HG03432 (cell line): Measurements from ENCODE around the gene SEZ6.

Source experiments
- ATAC-seq: cut with Tn5 transposase; IDR thresholded peaks from one replicate; pipeline ENCODE4 v1.9.1; 2021; ENCODE audit warnings: mild to moderate bottlenecking, moderate library complexity; ENCODE audit not compliant: unreplicated experiment

Gene SEZ6

DNA sequence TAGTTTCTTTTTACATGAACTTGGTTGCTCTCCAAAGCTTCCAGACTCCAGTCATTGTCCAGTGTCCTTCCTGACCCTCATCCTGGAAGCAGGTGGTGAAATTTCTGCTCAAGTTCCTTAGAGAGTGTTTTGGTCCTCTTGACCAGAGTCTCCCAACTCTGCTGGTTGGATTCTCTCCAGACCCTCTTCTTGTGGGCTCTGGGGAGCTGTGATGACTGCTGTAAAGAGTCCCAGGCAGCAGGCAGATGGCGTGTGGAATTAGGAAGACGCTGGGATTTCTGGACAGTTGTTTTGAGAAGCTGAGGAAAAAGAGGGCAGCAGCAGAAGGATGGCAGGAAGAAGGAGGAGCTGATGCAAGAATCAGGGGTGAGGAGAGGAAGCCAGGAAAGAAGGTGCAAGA is 1.6 kb upstream of the SEZ6 start:
- ATAC-seq: no peak

GRCh38 chr17:29004081-29004692 is 1.6 kb downstream of the SEZ6 start:
- no peak for ATAC-seq

DNA sequence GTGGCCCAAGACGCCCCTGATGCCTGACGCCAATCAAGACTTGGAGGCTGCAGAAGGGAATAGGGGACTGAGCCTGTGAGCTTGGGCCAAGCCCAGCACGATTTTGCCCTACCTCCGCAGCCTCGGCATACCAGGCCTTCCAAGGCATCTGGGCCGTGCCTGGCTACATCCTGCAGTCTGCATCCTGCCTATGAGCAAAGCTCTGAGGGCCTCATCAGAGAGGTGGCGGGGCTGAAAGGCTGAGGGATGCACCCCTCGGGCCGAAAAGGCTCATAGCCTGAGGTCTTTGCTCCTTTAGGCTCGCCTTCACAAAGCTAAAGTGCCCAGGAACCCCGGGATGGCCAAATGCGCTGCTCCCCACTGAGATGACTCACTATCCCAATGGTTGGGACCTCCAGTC is 2.5 kb downstream of the SEZ6 start:
- ATAC-seq: no peak

DNA sequence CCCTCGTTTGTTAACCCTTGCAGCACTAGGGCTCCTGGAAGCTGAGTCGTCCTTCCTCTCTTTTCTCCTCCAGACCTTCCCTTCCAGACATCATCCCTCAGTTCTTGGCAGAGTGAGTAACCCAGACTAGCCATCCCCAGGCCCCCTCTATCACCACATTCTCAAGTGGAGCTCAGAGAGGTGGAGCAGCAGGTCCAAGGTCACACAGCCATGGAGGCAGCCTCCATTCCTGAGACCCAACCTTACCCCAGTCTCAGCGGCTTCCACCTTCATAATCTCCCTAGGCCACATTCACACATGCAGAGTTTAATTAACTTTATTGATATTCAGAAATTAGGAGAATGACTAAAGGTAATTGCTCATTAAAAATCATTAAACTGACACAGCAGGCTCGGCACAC is 3.0 kb downstream of the SEZ6 start:
- no peak for ATAC-seq

DNA sequence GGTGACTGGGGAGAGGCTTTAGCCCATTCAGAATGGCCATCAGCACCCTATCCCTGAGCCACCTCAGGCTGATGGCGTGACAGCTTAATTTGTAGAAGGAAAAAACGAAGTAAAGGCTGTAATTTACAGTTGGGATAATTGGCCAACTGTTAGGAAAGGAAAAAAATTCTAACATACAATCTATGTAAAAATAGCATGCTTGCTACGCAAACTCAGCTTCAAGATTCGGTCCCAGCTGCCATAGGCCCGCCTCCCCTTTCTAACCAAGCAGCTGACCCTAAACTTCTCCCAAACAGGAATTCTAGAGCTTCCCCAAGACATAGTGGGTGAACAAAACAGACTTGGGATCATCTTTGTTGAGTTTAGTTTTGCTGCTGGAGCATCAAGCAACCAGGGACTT is 4.9 kb downstream of the SEZ6 start:
- ATAC-seq: no peak

- no peak for ATAC-seq
These were observed 6.6 kb downstream of the SEZ6 start for GRCh38 chr17:28999206-28999605.

- no peak for ATAC-seq
These were observed 8.0 kb downstream of the SEZ6 start for GRCh38 chr17:28997806-28998205.

- no peak for ATAC-seq
These were observed 9.2 kb downstream of the SEZ6 start for GRCh38 chr17:28996554-28997096.

GRCh38 chr17:28993645-28994426 is 12.0 kb downstream of the SEZ6 start:
- no peak for ATAC-seq

GRCh38 chr17:28992625-28993600 is 12.9 kb downstream of the SEZ6 start:
- ATAC-seq: no peak

GRCh38 chr17:28992185-28992584 is 13.6 kb downstream of the SEZ6 start:
- ATAC-seq: no peak

GRCh38 chr17:28991779-28992178 is 14.1 kb downstream of the SEZ6 start:
- ATAC-seq: no peak

- no peak for ATAC-seq
These were observed 16.8 kb downstream of the SEZ6 start for GRCh38 chr17:28989028-28989427.

DNA sequence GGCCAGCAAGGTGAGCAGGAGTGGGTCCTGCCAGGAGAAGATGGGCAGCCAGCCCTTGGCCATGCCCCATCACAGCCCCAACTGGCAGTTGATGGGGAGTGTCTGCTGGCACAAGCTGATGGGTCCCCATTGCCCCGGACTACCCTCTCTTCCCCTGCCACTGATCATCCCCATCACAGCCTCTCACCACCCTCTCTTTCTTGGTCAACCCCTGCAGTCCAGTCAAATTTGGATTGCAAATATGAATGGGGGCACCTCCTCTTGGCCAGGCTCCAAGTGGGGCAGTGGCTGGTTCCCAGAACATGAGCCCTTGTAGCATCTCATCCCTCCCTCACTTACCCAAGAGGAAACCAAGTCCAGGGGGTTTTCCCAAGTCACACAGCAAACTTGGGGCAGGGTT is 17.4 kb downstream of the SEZ6 start:
- ATAC-seq: no peak

DNA sequence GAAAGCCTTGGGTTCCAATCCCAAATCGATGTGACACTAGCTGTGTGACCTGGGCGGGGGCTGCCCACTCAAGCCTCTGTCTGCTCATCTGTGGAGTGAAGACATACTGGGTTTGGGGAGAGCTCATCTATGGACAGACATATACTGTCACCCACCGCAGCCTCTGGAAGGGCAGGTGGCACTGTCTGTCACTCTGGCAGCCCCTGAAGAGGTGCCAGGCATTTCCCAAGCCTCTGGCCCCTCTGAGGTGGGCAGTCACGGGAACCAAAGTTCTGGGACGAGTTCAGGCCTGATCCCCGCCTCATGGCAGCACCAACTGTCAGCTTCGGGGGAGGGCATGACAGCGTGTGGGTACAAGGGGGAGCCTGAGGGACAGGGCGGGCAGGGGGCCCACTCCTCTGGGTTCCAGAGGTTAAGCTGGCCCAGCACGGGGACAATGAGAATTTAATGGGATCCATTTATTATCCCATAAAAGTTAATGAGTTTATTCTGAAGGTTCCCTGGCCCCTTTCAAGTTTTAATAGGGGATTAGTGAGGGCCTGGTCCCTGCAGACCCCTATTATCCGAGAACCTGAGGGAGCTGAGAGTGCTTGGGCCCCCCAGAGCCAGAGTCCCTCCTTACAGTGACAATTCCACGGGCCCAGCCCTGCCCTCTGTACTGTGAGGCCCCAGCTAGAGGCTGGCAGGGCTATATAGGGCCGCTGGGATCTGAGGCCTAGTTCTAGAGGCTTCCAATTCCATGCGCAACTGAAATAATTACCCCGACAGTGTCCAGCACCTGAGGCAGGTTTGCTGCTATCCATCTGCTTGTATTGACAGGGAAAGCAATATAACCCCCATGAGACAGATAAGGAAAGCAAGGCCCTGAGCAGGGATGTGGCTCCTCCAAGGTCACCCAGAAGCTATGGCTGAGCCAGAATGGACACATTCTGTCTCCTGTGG is 18.8 kb downstream of the SEZ6 start:
- ATAC-seq: no peak

DNA sequence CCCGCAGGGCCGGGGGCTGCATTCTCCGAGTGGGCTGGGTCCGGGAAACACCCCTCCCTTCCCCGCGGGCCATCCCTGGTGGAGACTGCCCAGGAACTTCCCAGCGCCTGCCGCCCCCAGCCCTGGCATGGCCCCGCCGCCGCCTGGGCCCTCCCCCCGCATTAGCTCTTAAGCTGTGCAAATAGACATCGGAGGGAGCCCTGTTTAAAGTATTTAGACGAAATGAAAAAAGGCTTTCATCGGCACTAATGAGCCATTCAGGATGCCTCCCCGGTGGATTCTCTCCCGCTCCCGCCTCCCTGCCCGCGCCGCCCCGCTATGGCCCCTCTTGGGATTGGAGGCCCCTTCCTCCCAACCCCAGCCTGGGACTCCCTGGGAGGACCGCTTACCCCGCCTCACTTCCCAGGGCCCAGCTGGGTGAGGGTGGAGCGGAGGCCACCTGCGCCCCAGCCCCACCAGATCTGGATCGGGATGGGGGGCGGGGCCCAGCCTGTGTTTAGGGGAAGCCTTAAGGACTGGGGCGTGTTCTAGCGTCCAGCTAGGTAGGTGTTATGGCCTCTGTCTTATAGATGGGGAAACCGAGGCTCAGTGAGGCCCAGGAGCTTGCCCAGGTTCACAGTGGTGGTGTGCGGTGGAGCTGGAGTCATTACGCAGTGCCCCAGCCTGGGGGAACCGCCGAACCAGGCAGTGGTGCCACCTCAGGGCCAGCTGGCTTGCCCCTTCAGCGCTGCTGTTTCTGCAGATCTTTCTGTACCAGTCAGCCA is 19.7 kb downstream of the SEZ6 start:
- ATAC-seq: no peak

DNA sequence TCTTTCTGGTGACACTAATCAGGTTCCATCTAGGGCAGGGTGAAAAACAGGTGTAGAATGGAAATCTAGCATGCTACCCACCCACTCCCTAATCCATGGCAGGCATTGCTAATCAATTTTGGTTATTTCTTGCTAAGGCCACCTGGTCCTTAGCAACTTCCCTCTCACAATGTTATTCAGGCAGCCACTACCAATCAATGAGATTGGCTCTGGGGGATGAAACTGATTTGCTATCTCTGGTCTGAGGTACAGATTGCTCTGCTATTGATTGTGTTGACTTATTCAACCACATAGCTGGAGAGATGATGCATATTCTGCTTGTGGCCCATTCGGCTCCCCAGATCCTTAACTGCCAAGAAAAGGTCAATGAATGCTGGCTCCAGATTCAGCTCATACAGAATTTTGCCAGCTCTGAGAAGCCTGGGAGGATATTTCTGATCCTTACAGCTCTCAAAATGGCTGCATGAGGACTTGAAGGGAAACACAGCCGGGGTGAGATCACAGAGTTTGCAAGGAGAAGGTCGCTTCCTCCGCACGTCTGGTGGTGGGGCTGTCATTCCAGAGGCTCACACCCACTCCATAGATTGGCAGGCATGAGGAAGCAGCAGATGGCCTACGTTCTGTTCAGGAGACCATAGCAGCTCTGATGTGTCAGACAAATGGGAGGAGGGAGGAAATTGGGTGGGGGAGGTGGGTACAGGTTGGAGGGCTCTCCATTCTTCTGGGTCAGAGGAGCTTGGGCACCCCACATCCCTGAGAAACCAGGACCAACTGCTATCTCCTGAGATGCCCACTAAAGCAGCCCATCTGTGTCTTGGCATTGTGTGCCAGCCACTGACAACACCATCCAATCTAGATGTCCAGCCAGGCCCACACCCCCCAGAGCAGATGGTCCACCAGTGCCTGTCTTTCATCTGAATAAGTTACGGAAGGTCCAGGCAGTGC is 22.3 kb downstream of the SEZ6 start:
- ATAC-seq: no peak

- no peak for ATAC-seq
These were observed 23.6 kb downstream of the SEZ6 start for GRCh38 chr17:28982131-28982793.
